RWPE2 (cell line): ENCODE data around the gene RPS21.

ENCODE experiments used
- ATAC-seq: fragments of 200-7000 bp; cut with Tn5 transposase; 3 replicates; pipeline ENCODE4 v1.9.1; 2021; ENCODE audit warnings: low read depth
- DNase-seq: peaks from one replicate; pipeline ENCODE4 v3.0.0-alpha.2; 2020; ENCODE audit warnings: low spot score
- H3K27ac ChIP-seq: fragments of 450-650 bp; 2 replicates; pipeline ENCODE4 v1.5.1; 2017; ENCODE audit warnings: mild to moderate bottlenecking; ENCODE audit not compliant: poor library complexity, severe bottlenecking
- H3K27me3 ChIP-seq: fragments of 250-450 bp; sonication (Bioruptor Pico); 2 replicates; pipeline ENCODE4 v1.5.1; 2021; ENCODE audit warnings: mild to moderate bottlenecking, moderate library complexity; ENCODE audit not compliant: insufficient read depth, poor library complexity, severe bottlenecking
- H3K36me3 ChIP-seq: fragments of 250-450 bp; sonication (Bioruptor Pico); 2 replicates; pipeline ENCODE4 v1.5.1; 2020; ENCODE audit warnings: low read depth, mild to moderate bottlenecking, moderate library complexity
- H3K4me1 ChIP-seq: fragments of 250-450 bp; sonication (Bioruptor Pico); 2 replicates; pipeline ENCODE4 v1.5.1; 2021; ENCODE audit warnings: mild to moderate bottlenecking, moderate library complexity; ENCODE audit not compliant: insufficient read depth, poor library complexity, severe bottlenecking
- H3K4me3 ChIP-seq: fragments of 250-450 bp; sonication (Bioruptor Pico); 2 replicates; pipeline ENCODE4 v1.5.1; 2021; ENCODE audit warnings: mild to moderate bottlenecking, moderate library complexity; ENCODE audit not compliant: severe bottlenecking
- H3K9me3 ChIP-seq: fragments of 250-450 bp; sonication (Bioruptor Pico); 2 replicates; pipeline ENCODE4 v1.5.1; 2021; ENCODE audit warnings: mild to moderate bottlenecking, moderate library complexity; ENCODE audit not compliant: severe bottlenecking
- TF ChIP-seq, protein P1 (sequence below): fragments of 450-650 bp; IDR thresholded peaks from one replicate; pipeline ENCODE4 v1.5.1; 2017; ENCODE audit warnings: mild to moderate bottlenecking, moderate library complexity; ENCODE audit not compliant: poor library complexity, severe bottlenecking

RPS21 gene

DNA sequence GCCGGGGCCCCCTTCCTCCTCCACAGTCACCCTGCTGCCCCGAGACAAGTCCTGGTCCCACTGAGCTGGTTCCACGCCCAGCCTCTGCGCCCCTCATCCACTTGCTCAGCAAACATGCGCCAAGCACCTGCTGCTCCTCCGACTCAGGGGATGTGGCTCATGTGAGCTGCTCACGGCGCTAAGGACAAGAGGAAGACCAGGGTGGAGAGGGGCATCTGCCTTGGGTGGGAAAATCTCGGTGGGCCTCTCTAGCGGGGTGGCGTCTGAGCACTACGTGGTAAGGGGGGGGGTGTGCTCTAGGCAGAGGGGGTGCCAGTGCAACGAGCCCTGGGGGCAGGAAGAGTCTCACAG lies 24.3 kb upstream of the RPS21 start:
- TF ChIP-seq, protein P1, sequence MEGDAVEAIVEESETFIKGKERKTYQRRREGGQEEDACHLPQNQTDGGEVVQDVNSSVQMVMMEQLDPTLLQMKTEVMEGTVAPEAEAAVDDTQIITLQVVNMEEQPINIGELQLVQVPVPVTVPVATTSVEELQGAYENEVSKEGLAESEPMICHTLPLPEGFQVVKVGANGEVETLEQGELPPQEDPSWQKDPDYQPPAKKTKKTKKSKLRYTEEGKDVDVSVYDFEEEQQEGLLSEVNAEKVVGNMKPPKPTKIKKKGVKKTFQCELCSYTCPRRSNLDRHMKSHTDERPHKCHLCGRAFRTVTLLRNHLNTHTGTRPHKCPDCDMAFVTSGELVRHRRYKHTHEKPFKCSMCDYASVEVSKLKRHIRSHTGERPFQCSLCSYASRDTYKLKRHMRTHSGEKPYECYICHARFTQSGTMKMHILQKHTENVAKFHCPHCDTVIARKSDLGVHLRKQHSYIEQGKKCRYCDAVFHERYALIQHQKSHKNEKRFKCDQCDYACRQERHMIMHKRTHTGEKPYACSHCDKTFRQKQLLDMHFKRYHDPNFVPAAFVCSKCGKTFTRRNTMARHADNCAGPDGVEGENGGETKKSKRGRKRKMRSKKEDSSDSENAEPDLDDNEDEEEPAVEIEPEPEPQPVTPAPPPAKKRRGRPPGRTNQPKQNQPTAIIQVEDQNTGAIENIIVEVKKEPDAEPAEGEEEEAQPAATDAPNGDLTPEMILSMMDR, result no peak
- Histone ChIP-seq H3K4me1 (peaks cover 74% of the 10 kb centered on the region), H3K9me3 (no peaks in the 10 kb centered on the region), H3K27me3 (no peaks in the 10 kb centered on the region), H3K36me3 (peaks cover 67% of the 10 kb centered on the region), H3K4me3 (no peak overlapping the region), H3K27ac (peak overlapping the region; percentile 99)
- ATAC-seq (no peak), DNase-seq (peak; percentile 90)

DNA sequence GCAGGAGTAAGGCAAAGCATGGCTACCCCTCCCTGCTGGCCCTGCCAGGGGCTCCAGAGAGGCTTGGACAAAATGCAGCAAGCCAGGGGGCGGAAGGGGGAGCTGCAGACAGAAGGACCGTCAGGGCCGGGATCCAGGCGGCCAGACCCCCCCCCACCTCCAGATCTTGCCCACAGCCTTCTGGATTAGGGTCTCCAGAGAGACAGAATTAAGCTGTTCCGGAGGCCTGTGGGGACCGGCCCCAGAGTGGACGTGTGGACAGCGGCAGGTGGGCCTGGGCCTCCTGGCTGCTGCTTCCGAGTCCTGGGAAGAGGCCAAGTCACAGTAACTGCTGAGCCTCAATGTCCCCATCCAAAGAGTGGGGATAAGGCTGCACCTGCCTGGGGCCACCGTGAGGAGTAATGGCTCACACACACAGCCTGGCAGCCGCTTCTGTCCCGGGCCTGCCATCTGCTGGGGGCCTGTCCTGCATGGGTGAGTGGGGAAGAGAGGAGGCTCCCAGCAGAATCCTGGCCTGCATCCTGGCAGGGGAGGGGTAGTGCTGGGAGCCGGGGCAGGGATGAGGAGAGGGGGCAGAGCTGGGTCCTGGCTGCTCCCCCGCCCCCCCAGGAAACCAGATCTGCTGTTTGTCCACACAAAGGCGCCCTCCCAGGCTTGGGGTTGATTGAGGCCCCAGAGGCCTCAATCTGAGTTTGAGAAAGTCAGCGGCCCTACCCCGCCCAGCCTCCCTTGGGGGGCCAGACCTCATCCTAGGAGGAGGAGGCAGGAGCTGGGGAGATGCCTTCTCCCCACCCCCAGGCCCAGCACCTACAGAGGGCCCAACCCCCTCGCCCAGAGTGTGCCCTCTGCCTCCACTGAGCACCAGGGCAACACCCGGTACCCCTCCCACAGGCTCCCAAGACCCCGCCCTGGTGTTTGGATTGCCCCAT lies 23.6 kb upstream of the RPS21 start:
- ATAC-seq (no peak), DNase-seq (peak; percentile 91)
- Histone ChIP-seq H3K27me3 (no peaks in the 10 kb centered on the region), H3K9me3 (no peaks in the 10 kb centered on the region), H3K4me1 (peaks cover 74% of the 10 kb centered on the region), H3K36me3 (peaks cover 61% of the 10 kb centered on the region), H3K27ac (peak overlapping the region; percentile 99), H3K4me3 (peak overlapping the region; percentile 98)
- TF ChIP-seq, protein P1, result peak; percentile 53

DNA sequence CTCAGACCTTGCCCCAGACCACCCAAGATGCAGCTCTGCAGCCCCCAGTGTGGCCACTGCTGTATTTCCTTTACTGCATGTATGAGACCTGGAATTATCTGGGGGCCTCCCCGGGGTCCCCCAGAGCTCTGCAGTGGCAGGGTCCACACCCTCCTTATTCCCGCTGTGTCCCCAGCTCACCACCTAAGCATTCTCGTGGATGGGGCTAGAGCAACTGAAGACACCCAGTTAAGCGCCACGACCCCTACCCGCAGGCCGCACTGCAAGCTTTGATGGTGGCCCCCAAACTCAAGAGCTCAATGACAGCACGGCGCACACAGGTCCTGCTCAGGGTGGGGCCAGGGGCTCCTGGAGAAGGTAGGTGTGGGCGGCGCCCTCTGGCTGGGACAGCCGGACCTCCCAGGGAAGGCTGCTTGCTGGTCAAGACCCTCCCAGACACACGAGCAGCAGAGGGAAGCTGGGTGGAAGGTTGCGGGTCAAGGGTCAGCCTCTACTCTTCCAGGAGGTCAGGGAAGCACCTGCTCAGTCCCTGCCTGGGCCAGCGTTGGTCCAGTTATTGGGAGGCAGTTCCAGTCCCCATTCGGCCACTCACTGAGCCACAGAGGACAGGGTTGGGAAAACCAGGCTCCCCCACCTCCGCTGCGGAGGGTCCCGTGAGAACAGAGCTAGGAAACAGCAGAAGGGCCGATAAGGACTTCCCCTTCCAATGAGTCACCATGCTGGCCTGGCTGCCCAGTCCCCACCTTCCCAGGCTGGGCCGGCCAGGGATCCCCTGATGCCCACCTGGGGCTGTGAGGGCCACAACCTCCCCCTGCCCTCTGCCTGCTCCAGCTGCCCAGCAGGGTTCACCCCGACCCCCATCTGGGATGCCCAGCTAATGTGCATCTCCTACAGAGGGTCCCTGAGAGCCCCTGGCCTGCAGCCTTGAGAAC lies 22.7 kb upstream of the RPS21 start:
- TF ChIP-seq, protein P1, result no peak
- Histone ChIP-seq H3K27ac (peak overlapping the region; percentile 99), H3K36me3 (peaks cover 54% of the 10 kb centered on the region), H3K4me1 (peaks cover 71% of the 10 kb centered on the region), H3K27me3 (no peaks in the 10 kb centered on the region), H3K9me3 (no peaks in the 10 kb centered on the region), H3K4me3 (peak overlapping the region; percentile 98)
- peak; percentile 91 for DNase-seq
- no peak for ATAC-seq

- Histone ChIP-seq H3K4me1 (peaks cover 72% of the 10 kb centered on the region), H3K27me3 (no peaks in the 10 kb centered on the region), H3K36me3 (peaks cover 54% of the 10 kb centered on the region), H3K4me3 (peak overlapping the region; percentile 98), H3K9me3 (no peaks in the 10 kb centered on the region), H3K27ac (peak overlapping the region; percentile 99)
- ATAC-seq (no peak), DNase-seq (peak; percentile 86)
- TF ChIP-seq, protein P1, result no peak
Measured at GRCh38 chr20:62364911-62365736, 21.8 kb upstream of the RPS21 start.
